HEK293 (cell line): ENCODE results near the gene MUC4.

Experiments
- CTCF ChIA-PET: fragments of 350-600 bp; formaldehyde crosslinking; extraction: SDS; loops from one replicate; lab custom pipeline; 2021; ENCODE audit warnings: antibody characterized with exemption; lab: Yijun Ruan, JAX
- POLR2A ChIA-PET: fragments of 300-600 bp; formaldehyde crosslinking; extraction: SDS; loops from one replicate; lab custom pipeline; 2020; ENCODE audit warnings: antibody characterized with exemption, inconsistent platforms; lab: Yijun Ruan, JAX
- H3K27ac ChIP-seq: fragments of 200-500 bp; sonication (Bioruptor generic); 2 replicates; pipeline ENCODE4 v1.5.1; 2014; ENCODE audit warnings: low read depth, low read length, control low read depth, inconsistent platforms; ENCODE audit errors: extremely low read depth
- H3K36me3 ChIP-seq, 2 experiments: fragments of 200-500 bp in 1 of 2; sonication (Bioruptor generic) in 1 of 2; 1 replicate in 1 of 2; 2 replicates in 1 of 2; pipeline ENCODE4 v1.5.1; 2014 to 2017; ENCODE audit warnings: inconsistent platforms in 2 of 2, low read length in 2 of 2; ENCODE audit not compliant: control insufficient read depth in 2 of 2, insufficient read depth in 1 of 2
- H3K4me1 ChIP-seq: fragments of 200-500 bp; sonication (Bioruptor generic); 2 replicates; pipeline ENCODE4 v1.5.1; 2014; ENCODE audit warnings: mild to moderate bottlenecking, low read length, inconsistent platforms; ENCODE audit not compliant: control insufficient read depth, insufficient read depth
- H3K4me3 ChIP-seq: 2 replicates; pipeline ENCODE4 v1.5.1; 2011; ENCODE audit warnings: low read depth, mild to moderate bottlenecking, control low read depth, low read length, moderate library complexity
- H3K9me3 ChIP-seq: fragments of 200-500 bp; sonication (Bioruptor generic); 2 replicates; pipeline ENCODE4 v1.5.1; 2014; ENCODE audit warnings: low read depth, low read length, inconsistent platforms; ENCODE audit not compliant: control insufficient read depth, insufficient read depth
- GLIS1 ChIP-seq: fragments of 450-650 bp; formaldehyde crosslinking; IDR thresholded peaks from 2 replicates; pipeline ENCODE4 v1.5.1; 2016; ENCODE audit warnings: missing biosample characterization, missing genetic modification characterization
- KLF7 ChIP-seq: fragments of 450-650 bp; formaldehyde crosslinking; IDR thresholded peaks from 2 replicates; pipeline ENCODE4 v1.5.1; 2016; ENCODE audit warnings: missing biosample characterization, missing genetic modification characterization, borderline replicate concordance
- SCRT1 ChIP-seq: fragments of 450-650 bp; formaldehyde crosslinking; IDR thresholded peaks from 2 replicates; pipeline ENCODE4 v1.5.1; 2016; ENCODE audit warnings: missing biosample characterization, missing genetic modification characterization, borderline replicate concordance
- SP3 ChIP-seq: fragments of 450-650 bp; formaldehyde crosslinking; IDR thresholded peaks from 2 replicates; pipeline ENCODE4 v1.5.1; 2016; ENCODE audit warnings: missing biosample characterization, missing genetic modification characterization
- YY1 ChIP-seq: fragments of 450-650 bp; formaldehyde crosslinking; IDR thresholded peaks from 2 replicates; pipeline ENCODE4 v1.5.1; 2018; ENCODE audit warnings: missing biosample characterization, missing genetic modification characterization
- ZBTB20 ChIP-seq: fragments of 450-650 bp; formaldehyde crosslinking; IDR thresholded peaks from 2 replicates; pipeline ENCODE4 v1.5.1; 2016; ENCODE audit warnings: missing biosample characterization, missing genetic modification characterization
- ZBTB48 ChIP-seq: fragments of 450-650 bp; formaldehyde crosslinking; IDR thresholded peaks from 2 replicates; pipeline ENCODE4 v1.5.1; 2016; ENCODE audit warnings: missing biosample characterization, missing genetic modification characterization
- ZNF114 ChIP-seq: fragments of 450-650 bp; formaldehyde crosslinking; IDR thresholded peaks from 2 replicates; pipeline ENCODE4 v1.5.0; 2017; ENCODE audit warnings: missing biosample characterization, missing genetic modification characterization
- ZNF133 ChIP-seq: fragments of 450-650 bp; formaldehyde crosslinking; IDR thresholded peaks from 2 replicates; pipeline ENCODE4 v1.5.1; 2016; ENCODE audit warnings: missing biosample characterization, missing genetic modification characterization
- ZNF202 ChIP-seq: fragments of 450-650 bp; formaldehyde crosslinking; IDR thresholded peaks from 2 replicates; pipeline ENCODE4 v1.5.1; 2016; ENCODE audit warnings: missing biosample characterization, missing genetic modification characterization, borderline replicate concordance
- ZNF211 ChIP-seq: fragments of 450-650 bp; formaldehyde crosslinking; IDR thresholded peaks from 2 replicates; pipeline ENCODE4 v1.5.1; 2016; ENCODE audit warnings: low read depth, missing biosample characterization, missing genetic modification characterization
- ZNF23 ChIP-seq: fragments of 450-650 bp; formaldehyde crosslinking; IDR thresholded peaks from 2 replicates; pipeline ENCODE4 v1.5.1; 2016; ENCODE audit warnings: missing biosample characterization, missing genetic modification characterization, borderline replicate concordance
- ZNF24 ChIP-seq: fragments of 450-650 bp; formaldehyde crosslinking; IDR thresholded peaks from 2 replicates; pipeline ENCODE4 v1.5.1; 2016; ENCODE audit warnings: missing biosample characterization, missing genetic modification characterization
- ZNF335 ChIP-seq: fragments of 450-650 bp; formaldehyde crosslinking; conservative IDR thresholded peaks from 2 replicates; pipeline ENCODE4 v1.5.1; 2016; ENCODE audit warnings: missing biosample characterization, missing genetic modification characterization
- ZNF391 ChIP-seq: fragments of 450-650 bp; formaldehyde crosslinking; IDR thresholded peaks from 2 replicates; pipeline ENCODE4 v1.5.1; 2016; ENCODE audit warnings: low read depth, missing biosample characterization, missing genetic modification characterization, borderline replicate concordance
- ZNF433 ChIP-seq: fragments of 450-650 bp; formaldehyde crosslinking; IDR thresholded peaks from 2 replicates; pipeline ENCODE4 v1.5.1; 2016; ENCODE audit warnings: missing biosample characterization, missing genetic modification characterization, low read depth
- ZNF501 ChIP-seq: fragments of 450-650 bp; formaldehyde crosslinking; IDR thresholded peaks from 2 replicates; pipeline ENCODE4 v1.5.1; 2016; ENCODE audit warnings: missing biosample characterization, missing genetic modification characterization
- ZNF558 ChIP-seq: fragments of 450-650 bp; formaldehyde crosslinking; IDR thresholded peaks from 2 replicates; pipeline ENCODE4 v1.5.1; 2016; ENCODE audit warnings: missing biosample characterization, missing genetic modification characterization
- ZNF580 ChIP-seq: fragments of 450-650 bp; formaldehyde crosslinking; IDR thresholded peaks from 2 replicates; pipeline ENCODE4 v1.5.1; 2016; ENCODE audit warnings: missing biosample characterization, missing genetic modification characterization
- ZNF660 ChIP-seq: fragments of 450-650 bp; IDR thresholded peaks from 2 replicates; pipeline ENCODE4 v1.5.1; 2018; ENCODE audit warnings: missing biosample characterization, mild to moderate bottlenecking, missing genetic modification characterization
- ZNF707 ChIP-seq: fragments of 450-650 bp; formaldehyde crosslinking; IDR thresholded peaks from 2 replicates; pipeline ENCODE4 v1.5.1; 2016; ENCODE audit warnings: missing biosample characterization, missing genetic modification characterization
- ZNF837 ChIP-seq: fragments of 450-650 bp; formaldehyde crosslinking; IDR thresholded peaks from 2 replicates; pipeline ENCODE4 v1.5.1; 2016; ENCODE audit warnings: missing biosample characterization, missing genetic modification characterization
- TF ChIP-seq, protein P1 (sequence below): fragments of 450-650 bp; formaldehyde crosslinking; IDR thresholded peaks from 2 replicates; pipeline ENCODE4 v1.5.1; 2017; ENCODE audit warnings: missing biosample characterization, mild to moderate bottlenecking, missing genetic modification characterization, moderate library complexity
- TF ChIP-seq, protein P2 (sequence below): fragments of 450-650 bp; formaldehyde crosslinking; IDR thresholded peaks from 2 replicates; pipeline ENCODE4 v1.5.1; 2016; ENCODE audit warnings: missing biosample characterization, missing genetic modification characterization
- TF ChIP-seq, protein P3 (sequence below): fragments of 450-650 bp; formaldehyde crosslinking; optimal IDR thresholded peaks from 2 replicates; pipeline ENCODE3; 2016; ENCODE audit warnings: missing biosample characterization, mild to moderate bottlenecking, missing genetic modification characterization

MUC4 gene

DNA sequence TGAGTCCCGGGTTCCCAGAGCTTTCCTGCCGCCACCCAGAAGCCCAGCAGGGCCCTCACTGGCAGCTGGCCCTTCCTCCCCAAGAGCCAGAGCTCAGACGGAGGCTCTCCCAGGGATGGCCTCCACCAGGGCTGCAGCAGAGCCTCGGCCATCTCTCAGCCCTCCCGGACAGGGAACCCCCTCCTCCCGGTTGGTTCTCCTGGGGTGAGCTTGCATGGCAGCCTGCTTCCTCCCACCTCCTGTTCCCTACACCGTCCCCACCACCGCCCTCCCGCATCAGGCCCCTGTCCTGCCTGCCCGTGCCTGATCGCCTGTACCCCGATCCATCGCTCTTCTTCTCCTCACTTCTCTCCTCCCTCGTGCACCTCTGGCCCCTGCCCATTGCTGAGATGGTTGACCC, 24.1 kb upstream of the MUC4 start:
- CTCF ChIA-PET: interaction anchor here (1.4 kb wide), 1 partner anchor 15 kb away, joined by 6 read pairs; no protein-coding TSS in a partner anchor
- Histone ChIP-seq H3K4me1 (no peaks in the 10 kb centered on the region), H3K27ac (no peak overlapping the region), H3K36me3 (no peaks in the 10 kb centered on the region), H3K4me3 (no peak overlapping the region), H3K9me3 (no peaks in the 10 kb centered on the region)
- TF ChIP-seq ZBTB48 (tag by site-specific recombination) (no peak), GLIS1 (tag by site-specific recombination) (peak; percentile 80), ZNF433 (tag by site-specific recombination) (no peak), ZNF837 (tag by site-specific recombination) (no peak), ZBTB20 (tag by site-specific recombination) (no peak), ZNF202 (tag by site-specific recombination) (no peak)
- TF ChIP-seq, protein P1, sequence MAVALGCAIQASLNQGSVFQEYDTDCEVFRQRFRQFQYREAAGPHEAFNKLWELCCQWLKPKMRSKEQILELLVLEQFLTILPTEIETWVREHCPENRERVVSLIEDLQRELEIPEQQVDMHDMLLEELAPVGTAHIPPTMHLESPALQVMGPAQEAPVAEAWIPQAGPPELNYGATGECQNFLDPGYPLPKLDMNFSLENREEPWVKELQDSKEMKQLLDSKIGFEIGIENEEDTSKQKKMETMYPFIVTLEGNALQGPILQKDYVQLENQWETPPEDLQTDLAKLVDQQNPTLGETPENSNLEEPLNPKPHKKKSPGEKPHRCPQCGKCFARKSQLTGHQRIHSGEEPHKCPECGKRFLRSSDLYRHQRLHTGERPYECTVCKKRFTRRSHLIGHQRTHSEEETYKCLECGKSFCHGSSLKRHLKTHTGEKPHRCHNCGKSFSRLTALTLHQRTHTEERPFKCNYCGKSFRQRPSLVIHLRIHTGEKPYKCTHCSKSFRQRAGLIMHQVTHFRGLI (tag by site-specific recombination): no peak
- POLR2A ChIA-PET: no interaction called here

DNA sequence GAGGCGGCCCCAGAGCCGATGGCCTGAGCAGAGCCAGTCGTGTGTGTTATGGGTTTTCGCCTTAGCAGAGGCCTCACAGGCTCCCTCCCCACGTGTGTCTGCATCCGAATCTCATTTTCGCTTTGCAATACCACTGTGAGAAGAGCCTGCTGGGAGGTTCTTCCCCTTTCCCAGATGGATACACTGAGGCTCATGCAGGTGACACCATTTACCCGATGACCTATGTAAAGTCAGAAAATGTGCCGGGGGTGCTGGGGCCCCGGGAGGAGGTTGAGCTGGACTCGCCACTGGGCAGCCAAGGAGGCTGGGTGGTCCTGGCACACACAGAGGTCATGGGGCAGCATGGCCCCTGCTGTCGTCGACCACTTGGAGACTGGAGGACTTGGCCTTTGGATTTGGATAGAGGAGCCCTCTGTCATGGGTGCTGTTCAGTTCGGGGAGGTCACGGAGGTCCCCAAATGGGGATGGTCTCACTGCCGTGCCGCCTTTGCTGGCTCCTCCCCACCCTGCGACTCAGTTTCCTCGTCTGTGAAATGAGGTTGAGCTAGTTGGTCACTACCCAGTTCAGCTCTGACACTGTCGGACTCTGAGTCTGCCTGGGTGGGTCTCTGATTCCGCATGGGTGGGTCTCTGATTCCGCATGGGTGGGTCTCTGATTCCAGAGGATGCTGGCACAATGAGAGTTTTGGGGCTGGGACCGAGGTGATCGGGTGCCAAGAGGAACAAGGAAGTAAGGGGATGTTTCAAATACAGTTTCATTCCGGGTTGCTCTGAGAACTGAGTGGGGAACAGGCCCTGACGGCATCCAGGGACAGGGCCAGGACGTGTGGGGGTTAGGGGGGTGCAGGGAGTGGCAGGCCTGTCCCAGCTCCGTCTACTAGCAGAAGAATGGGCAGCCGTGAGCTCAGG, 23.2 kb upstream of the MUC4 start:
- ChIA-PET CTCF (interaction anchor here (0.8 to 1.4 kb wide), 2 partner anchors 16 kb away, joined by 3 to 6 read pairs; no protein-coding TSS in a partner anchor), POLR2A (interaction anchor here (0.7 kb wide), 1 partner anchor 267 kb away, joined by 4 read pairs; no protein-coding TSS in a partner anchor)
- Histone ChIP-seq H3K27ac (no peak overlapping the region), H3K4me1 (no peaks in the 10 kb centered on the region), H3K36me3 (no peaks in the 10 kb centered on the region), H3K9me3 (no peaks in the 10 kb centered on the region), H3K4me3 (no peak overlapping the region)
- no peak for TF ChIP-seq KLF7 (tag by site-specific recombination)
- no peak for TF ChIP-seq ZNF707 (tag by site-specific recombination)
- TF ChIP-seq SP3 (tag by site-specific recombination): no peak

GRCh38 chr3:195829897-195830254, 18.1 kb upstream of the MUC4 start:
- POLR2A ChIA-PET: no interaction called here
- TF ChIP-seq ZNF114 (tag by site-specific recombination) (no peak), SCRT1 (tag by site-specific recombination) (no peak), GLIS1 (tag by site-specific recombination) (no peak), ZNF24 (no peak), ZNF133 (tag by site-specific recombination) (no peak), ZNF211 (tag by site-specific recombination) (no peak), ZNF580 (tag by site-specific recombination) (no peak), ZNF335 (no peak), ZNF391 (tag by site-specific recombination) (no peak), ZNF501 (tag by site-specific recombination) (no peak), ZNF23 (tag by site-specific recombination) (no peak), YY1 (no peak), ZNF558 (no peak), ZNF660 (tag by site-specific recombination) (no peak)
- TF ChIP-seq, protein P2, sequence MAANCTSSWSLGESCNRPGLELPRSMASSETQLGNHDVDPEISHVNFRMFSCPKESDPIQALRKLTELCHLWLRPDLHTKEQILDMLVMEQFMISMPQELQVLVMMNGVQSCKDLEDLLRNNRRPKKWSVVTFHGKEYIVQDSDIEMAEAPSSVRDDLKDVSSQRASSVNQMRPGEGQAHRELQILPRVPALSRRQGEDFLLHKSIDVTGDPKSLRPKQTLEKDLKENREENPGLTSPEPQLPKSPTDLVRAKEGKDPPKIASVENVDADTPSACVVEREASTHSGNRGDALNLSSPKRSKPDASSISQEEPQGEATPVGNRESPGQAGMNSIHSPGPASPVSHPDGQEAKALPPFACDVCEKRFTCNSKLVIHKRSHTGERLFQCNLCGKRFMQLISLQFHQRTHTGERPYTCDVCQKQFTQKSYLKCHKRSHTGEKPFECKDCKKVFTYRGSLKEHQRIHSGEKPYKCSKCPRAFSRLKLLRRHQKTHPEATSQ (tag by site-specific recombination): no peak
- TF ChIP-seq, protein P3, sequence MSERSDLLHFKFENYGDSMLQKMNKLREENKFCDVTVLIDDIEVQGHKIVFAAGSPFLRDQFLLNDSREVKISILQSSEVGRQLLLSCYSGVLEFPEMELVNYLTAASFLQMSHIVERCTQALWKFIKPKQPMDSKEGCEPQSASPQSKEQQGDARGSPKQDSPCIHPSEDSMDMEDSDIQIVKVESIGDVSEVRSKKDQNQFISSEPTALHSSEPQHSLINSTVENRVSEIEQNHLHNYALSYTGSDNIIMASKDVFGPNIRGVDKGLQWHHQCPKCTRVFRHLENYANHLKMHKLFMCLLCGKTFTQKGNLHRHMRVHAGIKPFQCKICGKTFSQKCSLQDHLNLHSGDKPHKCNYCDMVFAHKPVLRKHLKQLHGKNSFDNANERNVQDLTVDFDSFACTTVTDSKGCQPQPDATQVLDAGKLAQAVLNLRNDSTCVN (tag by site-specific recombination): no peak

More at GRCh38 chr3:195829897-195830254, 18.1 kb upstream of the MUC4 start:
- no peaks in the 10 kb centered on the region for H3K9me3 ChIP-seq
- CTCF ChIA-PET: no interaction called here
- no peak overlapping the region for H3K4me3 ChIP-seq
- no peaks in the 10 kb centered on the region for H3K36me3 ChIP-seq
- no peak overlapping the region for H3K27ac ChIP-seq
- H3K4me1 ChIP-seq: no peaks in the 10 kb centered on the region
